ENCODE measurements around the gene FLAD1.
A peak's percentile ranks its signal among the peaks of the same experiment; 100 is the strongest.

The FLAD1 gene

GRCh38 chr1:154982897-154983648 is at the start of gene FLAD1:
FLAD1 (plus strand) TSS chr1:154983344; CDS start chr1:154983695, 351 bp downstream.
- DNase-seq = peak; percentile 99 to 100

- DNase-seq = no peak
These were observed 48.7 kb upstream of the FLAD1 start for GRCh38 chr1:154934358-154934948.

GRCh38 chr1:154935749-154936554 is 47.2 kb upstream of the FLAD1 start:
- no peak for DNase-seq

GRCh38 chr1:154936555-154937084 is 46.5 kb upstream of the FLAD1 start, which contains the start of gene PMVK:
PMVK (minus strand) TSS chr1:154936719; CDS start chr1:154936685, 34 bp downstream.
- peak; percentile 96 to 98 for DNase-seq

- DNase-seq = peak; percentile 95 to 98
These were observed 45.8 kb upstream of the FLAD1 start for GRCh38 chr1:154937085-154937987.

- DNase-seq = no peak
These were observed 45.2 kb upstream of the FLAD1 start for GRCh38 chr1:154937988-154938386.

- no peak for DNase-seq
These were observed 44.3 kb upstream of the FLAD1 start for GRCh38 chr1:154938604-154939399.

GRCh38 chr1:154940213-154940560 is 43.0 kb upstream of the FLAD1 start:
- DNase-seq = no peak

GRCh38 chr1:154940651-154941194 is 42.4 kb upstream of the FLAD1 start:
- no peak for DNase-seq

- DNase-seq = peak in 1 of 2 experiments; percentile 19
These were observed 41.7 kb upstream of the FLAD1 start for GRCh38 chr1:154941333-154942013.

- peak; percentile 19 to 49 for DNase-seq
These were observed 39.3 kb upstream of the FLAD1 start for GRCh38 chr1:154943649-154944400.

- no peak for DNase-seq
These were observed 38.6 kb upstream of the FLAD1 start for GRCh38 chr1:154944401-154945159.

GRCh38 chr1:154945160-154945961 is 37.8 kb upstream of the FLAD1 start:
- no peak for DNase-seq

GRCh38 chr1:154945962-154946850 is 36.9 kb upstream of the FLAD1 start:
- no peak for DNase-seq

GRCh38 chr1:154948079-154948478 is 35.1 kb upstream of the FLAD1 start:
- DNase-seq = no peak

GRCh38 chr1:154951901-154952657 is 31.1 kb upstream of the FLAD1 start:
- DNase-seq = no peak
